22Rv1 (cell line): ENCODE results near the gene SCNN1G.

Experiments used
- CTCF ChIP-seq: fragments of 450-650 bp; IDR thresholded peaks from 2 replicates; pipeline ENCODE4 v1.5.1; 2017; ENCODE audit warnings: mild to moderate bottlenecking
- ZFX ChIP-seq: fragments of 450-650 bp; IDR thresholded peaks from 2 replicates; pipeline ENCODE4 v1.6.1; 2017; ENCODE audit warnings: antibody characterized with exemption, borderline replicate concordance

DNA sequence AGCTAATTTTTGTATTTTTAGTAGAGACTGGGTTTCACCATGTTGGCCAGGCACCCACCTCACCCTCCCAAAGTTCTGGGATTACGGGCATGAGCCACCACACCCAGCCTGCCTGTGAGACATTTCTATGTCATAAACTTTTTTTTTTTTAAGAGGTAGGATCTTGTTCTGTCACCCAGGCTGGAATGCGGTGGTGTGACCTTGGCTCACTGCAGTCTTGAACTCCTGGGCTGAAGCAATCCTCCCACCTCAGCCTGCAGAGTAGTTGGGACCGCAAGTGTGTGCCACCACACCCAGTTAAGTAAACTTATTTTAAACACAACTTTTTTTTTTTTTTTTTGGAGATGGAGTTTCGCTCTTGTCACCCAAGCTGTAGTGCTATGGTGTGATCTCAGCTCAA is 47.2 kb downstream of the SCNN1G start:
- TF ChIP-seq CTCF: no peak
- no peak for TF ChIP-seq ZFX
